Right lobe of liver (tissue), 6 donors: ENCODE data around the gene MYL7. TPM values are rescaled to one million over a fixed set of nuclear protein-coding genes. Genes with fewer than 3 reads are reported as not detected.
"Not testable (repeated sequence)": the region's sequence is repeated elsewhere in the genome, so short reads cannot be mapped to it uniquely, and the experiment has no call there.

Source experiments
- ATAC-seq, 4 donors: fragments of 200-7000 bp; cut with Tn5 transposase; one replicate each; pipeline ENCODE4 v1.9.1; 2020; ENCODE audit warnings: mild to moderate bottlenecking in 4 of 4, moderate library complexity in 4 of 4
- DNase-seq, 3 donors: peaks; one replicate each; pipeline ENCODE4 v3.0.0-alpha.2; 2020
- H3K27ac ChIP-seq, 3 donors: fragments of 200-600 bp; one replicate each; pipeline ENCODE4 v1.8.0; 2022
- H3K27me3 ChIP-seq, 2 donors: fragments of 200-600 bp; one replicate each; pipeline ENCODE4 v1.8.0; 2022
- H3K36me3 ChIP-seq, 4 donors: fragments of 200-600 bp; sonication (generic) in 1 of 4; one replicate each; pipeline versions ENCODE4 v1.5.1 to v1.8.0; 2017 to 2022; ENCODE audit warnings: control low read depth in 1 of 4
- H3K4me1 ChIP-seq, 4 donors: fragments of 200-600 bp; sonication (generic) in 1 of 4; one replicate each; pipeline versions ENCODE4 v1.5.1 to v1.8.0; 2017 to 2022; ENCODE audit warnings: control low read depth in 1 of 4
- H3K4me3 ChIP-seq, 3 donors: fragments of 200-600 bp; one replicate each; pipeline ENCODE4 v1.8.0; 2022
- H3K9me3 ChIP-seq, 4 donors: fragments of 200-600 bp; sonication (generic) in 1 of 4; one replicate each; pipeline versions ENCODE4 v1.5.1 to v1.8.0; 2017 to 2022; ENCODE audit warnings: control low read depth in 1 of 4
- CTCF ChIP-seq, 4 donors: fragments of 200-600 bp in 3 of 4; fragments of 450-650 bp in 1 of 4; IDR thresholded peaks; one replicate each; pipeline versions ENCODE4 v1.5.1 to v1.8.0; 2016 to 2022; ENCODE audit warnings: antibody characterized with exemption in 4 of 4, mild to moderate bottlenecking in 2 of 4
- POLR2A ChIP-seq: fragments of 450-650 bp; IDR thresholded peaks from one replicate; pipeline ENCODE4 v1.6.1; 2017; ENCODE audit warnings: antibody characterized with exemption, mild to moderate bottlenecking
- WGBS: methylation state at CpG from one replicate; pipeline ENCODE4 v1.1.6; 2018; ENCODE audit warnings: low coverage, low lambda C conversion rate; ENCODE audit not compliant: insufficient coverage; ENCODE audit errors: missing lambda C conversion rate; 5-methylcytosine and 5-hydroxymethylcytosine counted together
- intact Hi-C, 2 donors: fragments of 100-400 bp; cut with DNase I; formaldehyde crosslinking; loops; one replicate each; pipeline versions ENCODE4 v1.11.2 to v1.14.1; 2022
- total RNA-seq, 6 experiments: library from RNA; depleted of rRNA in 2 of 6; stranded (reverse); fragments of >200 nt in 2 of 6; fragmentation: NEBNext Ultra II Directional in 3 of 6; extraction: Animal tissue kit (Norgen Biotek cat#: 25700) in 3 of 6; gene quantifications; one replicate each; pipeline versions ENCODE4 v1.1.0 to v1.2.4, GENCODE V29; 2016 to 2023
- donor health status: DM: no; HTN: yes; CAD: no.
- donor health status: DM: no; HTN: no; CAD: no.
- donor health status: DM: no; HTN: no; CAD: no.
- donor health status: DM: no; HTN: yes; CAD: no.
- donor health status: DM: no; HTN: yes; CAD: no.

The MYL7 gene
- total RNA-seq, 6 experiments from 2014 or later = 2.0 TPM; not detected in 5

DNA sequence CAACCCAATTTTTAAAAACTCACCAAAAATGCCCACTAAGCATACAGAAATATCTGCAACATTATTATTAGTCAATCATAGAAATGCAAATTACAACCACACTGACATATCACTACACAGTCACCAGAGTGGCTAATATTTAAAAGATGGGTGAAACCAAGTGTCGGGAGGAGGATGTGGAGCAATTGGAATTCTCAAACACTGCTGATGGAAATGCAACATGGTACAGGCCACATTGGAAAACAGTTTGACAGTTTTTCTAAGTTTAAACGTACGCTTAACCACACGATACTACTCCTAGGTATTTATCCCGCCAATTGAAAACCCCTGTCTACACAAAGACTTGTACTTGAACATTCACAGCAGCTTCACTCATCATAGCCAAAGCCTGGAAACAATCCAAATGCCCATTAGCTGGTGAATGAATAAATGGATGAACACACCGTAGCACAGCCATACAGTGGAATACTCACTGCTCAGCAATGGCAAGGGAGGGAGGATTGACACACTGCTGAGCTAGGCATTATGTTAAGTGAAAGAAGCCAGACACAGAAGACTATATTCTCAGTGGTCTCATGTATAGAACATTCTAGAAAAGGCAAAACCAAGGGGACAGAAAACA lies 31.8 kb upstream of the MYL7 start:
- Histone ChIP-seq H3K4me3 (no peak overlapping the region), H3K4me1 (no peaks in the 10 kb centered on the region), H3K27me3 (no peaks in the 10 kb centered on the region), H3K36me3 (no peaks in the 10 kb centered on the region), H3K27ac (no peak overlapping the region), H3K9me3 (no peaks in the 10 kb centered on the region)
- whole genome bisulfite sequencing = 84% methylated on average over 6 of the region's 6 CpGs
- ATAC-seq = no peak
- intact Hi-C loops = no loop called here
- DNase-seq = no peak
- no peak for TF ChIP-seq CTCF (IDR thresholded peaks at IDR 0.05)
- TF ChIP-seq POLR2A = no peak

DNA sequence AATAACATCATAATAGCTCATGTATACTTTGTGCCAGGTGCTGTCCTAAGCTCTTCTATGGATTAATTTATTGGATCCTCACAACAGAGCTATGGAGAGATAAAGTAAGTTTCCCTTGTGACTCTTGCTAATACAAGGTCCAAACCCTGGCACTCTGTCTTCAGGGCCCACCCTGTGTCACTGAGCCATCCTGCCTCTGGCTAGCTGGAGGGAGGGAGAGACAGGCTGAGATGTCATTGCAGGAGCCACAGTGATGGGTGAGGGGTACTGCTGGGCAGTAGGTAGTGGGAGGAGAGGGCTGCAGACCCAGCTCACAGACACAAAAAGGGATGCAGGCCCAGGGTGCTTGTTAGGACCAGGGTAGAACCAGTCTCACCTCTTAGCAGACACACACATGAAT lies 31.2 kb upstream of the MYL7 start:
- H3K27me3 ChIP-seq = no peaks in the 10 kb centered on the region
- H3K9me3 ChIP-seq = no peaks in the 10 kb centered on the region
- H3K27ac ChIP-seq = no peak overlapping the region
- no peak for TF ChIP-seq CTCF (IDR thresholded peaks at IDR 0.05)
- TF ChIP-seq POLR2A = no peak
- H3K4me1 ChIP-seq = no peaks in the 10 kb centered on the region
- intact Hi-C loops = no loop called here
- DNase-seq (peak in 1 of 3 donors; percentile 16), ATAC-seq (no peak)
- no peak overlapping the region for H3K4me3 ChIP-seq
- H3K36me3 ChIP-seq = no peaks in the 10 kb centered on the region

GRCh38 chr7:44171901-44172300 lies 30.8 kb upstream of the MYL7 start:
- H3K27ac ChIP-seq, H3K27me3 ChIP-seq, intact Hi-C loops, H3K4me3 ChIP-seq, ATAC-seq, H3K36me3 ChIP-seq, H3K4me1 ChIP-seq, H3K9me3 ChIP-seq: not testable (repeated sequence)
- 83% methylated on average over 7 of the region's 9 CpGs for WGBS
- peak in 1 of 3 donors; percentile 14 for DNase-seq

GRCh38 chr7:44167920-44168319 lies 26.8 kb upstream of the MYL7 start:
- Histone ChIP-seq H3K27ac (no peak overlapping the region), H3K4me1 (peaks cover 0 to 8% (median 2%) of the 10 kb centered on the region in 4 donors), H3K4me3 (no peak overlapping the region), H3K9me3 (no peaks in the 10 kb centered on the region), H3K27me3 (no peaks in the 10 kb centered on the region), H3K36me3 (no peaks in the 10 kb centered on the region)
- intact Hi-C loops = no loop called here
- no peak for ATAC-seq
- TF ChIP-seq POLR2A (no peak), CTCF (IDR thresholded peaks at IDR 0.05) (no peak)
- no peak for DNase-seq

DNA sequence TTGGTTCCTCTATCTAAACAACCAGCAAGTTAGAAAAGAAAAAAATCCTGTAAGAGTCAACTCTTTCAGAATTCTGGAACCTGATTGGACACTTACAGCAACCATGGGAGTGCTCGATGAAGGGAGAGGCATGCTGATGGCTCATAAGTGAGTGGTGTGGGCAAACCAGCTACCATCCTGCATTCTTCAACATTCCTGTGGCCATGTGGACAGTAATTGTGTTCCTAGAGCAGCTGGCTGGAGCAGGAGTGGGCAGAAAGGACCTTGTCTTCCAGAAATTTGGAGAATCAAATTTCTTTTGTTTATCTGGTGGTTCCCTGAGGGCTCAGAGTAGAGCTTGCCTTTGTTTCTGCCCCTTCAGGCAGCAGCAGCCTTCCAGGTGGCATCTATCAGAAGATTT lies 22.5 kb upstream of the MYL7 start:
- Histone ChIP-seq H3K27me3 (no peaks in the 10 kb centered on the region), H3K4me3 (no peak overlapping the region), H3K36me3 (no peaks in the 10 kb centered on the region), H3K4me1 (peaks cover 0 to 47% (median 24%) of the 10 kb centered on the region in 4 donors), H3K27ac (peak overlapping the region in 1 of 3 donors; percentile 60), H3K9me3 (no peaks in the 10 kb centered on the region)
- intact Hi-C loops = no loop called here
- no peak for DNase-seq
- ATAC-seq = no peak
- no peak for TF ChIP-seq CTCF (IDR thresholded peaks at IDR 0.05)
- TF ChIP-seq POLR2A = no peak
- WGBS = 33% methylated on average over 1 of the region's 1 CpG
